ENCODE results near the gene ABHD12B. TPM values are rescaled to one million over a fixed set of nuclear protein-coding genes. Genes with fewer than 3 reads are reported as not detected.

ABHD12B gene
- total RNA-seq, 1 experiment from 2014 or later = not detected

DNA sequence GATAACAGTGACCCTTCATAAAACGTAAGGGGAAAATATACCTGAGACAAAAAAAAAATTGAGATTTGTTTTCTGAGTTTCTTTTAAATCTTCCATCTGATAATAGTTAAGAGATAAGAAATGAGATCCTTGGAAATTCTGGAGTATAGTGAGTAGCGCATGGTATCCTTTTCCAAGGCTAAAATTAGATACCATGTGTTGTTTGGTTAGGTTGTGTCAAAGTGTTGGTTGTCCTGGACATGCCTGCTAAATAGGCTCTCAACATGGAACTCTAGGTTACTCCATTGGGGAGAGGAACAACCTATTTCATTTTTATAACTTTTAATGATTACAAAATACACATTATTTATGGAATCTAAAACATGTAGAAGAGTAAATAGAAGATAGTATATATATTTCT is 57.7 kb downstream of the ABHD12B start:
- intact Hi-C loops (cut with micrococcal nuclease; ENCODE audit: unreplicated experiment) = no loop called here
- H3K79me2 ChIP-seq (ENCODE audit: low read depth) = no peaks in the 10 kb centered on the region
- no peak overlapping the region for H3K27ac ChIP-seq
- peaks cover 3% of the 10 kb centered on the region; the same call in 1 of the 2 replicates for H3F3A ChIP-seq (ENCODE audit: insufficient read depth, low read depth)
- H3K36me3 ChIP-seq (ENCODE audit: low read depth) = peaks cover 30% of the 10 kb centered on the region
- H3K9me3 ChIP-seq (ENCODE audit: insufficient read depth, low read depth) = no peaks in the 10 kb centered on the region
- no peak overlapping the region for H2AFZ ChIP-seq
- no peaks in the 10 kb centered on the region for H3K4me1 ChIP-seq (replicated peaks; ENCODE audit: insufficient read depth)
- no TSS peak for BruUV-seq (replicated peaks)
- TF ChIP-seq CTCF (conservative IDR thresholded peaks at IDR 0.05) (no peak), EZH2 (IDR thresholded peaks at IDR 0.05; ENCODE audit: low read depth) (no peak)
- ChIA-PET CTCF (no interaction called here), POLR2A (ENCODE audit: unreplicated experiment) (no interaction called here)
- DNase-seq = no peak
- H3K4me3 ChIP-seq = no peak overlapping the region
- no peaks in the 10 kb centered on the region for H3K27me3 ChIP-seq (ENCODE audit: insufficient read depth, low read depth)
- H3K9me2 ChIP-seq (ENCODE audit: insufficient read depth) = no peaks in the 10 kb centered on the region; the same call in 1 of the 2 replicates
- H4K20me1 ChIP-seq (ENCODE audit: insufficient read depth) = no peaks in the 10 kb centered on the region
- no peak overlapping the region for H3K4me2 ChIP-seq

DNA sequence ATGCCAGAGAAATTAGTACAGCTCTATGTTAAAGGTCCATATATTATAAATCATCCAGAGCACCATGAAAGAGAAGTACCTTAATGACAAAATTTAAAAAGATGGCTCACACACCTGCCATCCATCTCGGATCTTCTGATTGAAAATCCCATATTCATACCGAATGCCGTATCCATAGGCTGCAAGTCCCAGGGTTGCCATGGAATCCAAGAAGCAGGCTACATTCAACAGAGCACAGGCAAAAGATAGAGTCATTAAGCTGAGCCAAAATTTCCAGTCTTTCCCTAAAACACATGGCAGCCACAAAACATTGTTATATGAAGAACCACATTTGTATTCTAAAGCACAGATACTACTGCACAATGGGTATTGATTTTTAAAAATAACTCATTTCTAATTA is 59.7 kb downstream of the ABHD12B start:
- H3K9me3 ChIP-seq (ENCODE audit: insufficient read depth, low read depth) = no peaks in the 10 kb centered on the region
- CTCF ChIA-PET = no interaction called here
- no TSS peak for BruUV-seq (replicated peaks)

DNA sequence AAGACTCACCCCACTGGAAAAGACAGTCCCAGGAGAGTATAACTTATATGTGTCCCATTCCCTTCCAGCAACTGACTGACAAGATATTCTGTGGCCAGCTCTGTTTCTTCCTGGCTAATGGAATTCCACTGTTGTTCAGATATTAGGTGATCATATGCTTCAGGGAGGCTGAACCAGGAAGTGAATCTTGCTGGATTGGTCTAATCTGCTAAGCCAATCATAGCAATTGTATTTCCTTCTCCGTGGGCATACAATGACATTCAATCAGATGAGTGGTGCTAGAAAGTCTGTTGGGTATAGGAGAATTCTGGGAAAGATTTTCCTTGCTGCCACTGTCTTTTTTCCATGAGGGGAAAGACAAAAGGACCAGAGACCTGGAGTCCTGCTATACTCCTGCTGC is 60.3 kb downstream of the ABHD12B start:
- POLR2A ChIA-PET (ENCODE audit: unreplicated experiment) = no interaction called here
- no peaks in the 10 kb centered on the region; the same call in 1 of the 2 replicates for H3K9me2 ChIP-seq (ENCODE audit: insufficient read depth)
- H3F3A ChIP-seq (ENCODE audit: insufficient read depth, low read depth) = peaks cover 12% of the 10 kb centered on the region; the same call in 1 of the 2 replicates
- no peak overlapping the region for H2AFZ ChIP-seq
- intact Hi-C loops (cut with micrococcal nuclease; ENCODE audit: unreplicated experiment) = no loop called here
- H3K27ac ChIP-seq = no peak overlapping the region
- H3K27me3 ChIP-seq (ENCODE audit: insufficient read depth, low read depth) = no peaks in the 10 kb centered on the region
- no peak overlapping the region for H3K4me3 ChIP-seq
- DNase-seq = no peak
- H3K79me2 ChIP-seq (ENCODE audit: low read depth) = no peaks in the 10 kb centered on the region
- H3K4me2 ChIP-seq = no peak overlapping the region
- peaks cover 42% of the 10 kb centered on the region for H3K36me3 ChIP-seq (ENCODE audit: low read depth)
- no peaks in the 10 kb centered on the region for H3K9me3 ChIP-seq (ENCODE audit: insufficient read depth, low read depth)
- CTCF ChIA-PET = no interaction called here
- no peaks in the 10 kb centered on the region for H4K20me1 ChIP-seq (ENCODE audit: insufficient read depth)
- BruUV-seq (replicated peaks) = no TSS peak
- H3K4me1 ChIP-seq (replicated peaks; ENCODE audit: insufficient read depth) = peaks cover 10% of the 10 kb centered on the region
- no peak for TF ChIP-seq CTCF (conservative IDR thresholded peaks at IDR 0.05)
- TF ChIP-seq EZH2 (IDR thresholded peaks at IDR 0.05; ENCODE audit: low read depth) = no peak

More for the DNA sequence above, 59.7 kb downstream of the ABHD12B start:
- no peaks in the 10 kb centered on the region for H3K27me3 ChIP-seq (ENCODE audit: insufficient read depth, low read depth)
- peaks cover 8% of the 10 kb centered on the region; the same call in 1 of the 2 replicates for H3F3A ChIP-seq (ENCODE audit: insufficient read depth, low read depth)
- intact Hi-C loops (cut with micrococcal nuclease; ENCODE audit: unreplicated experiment) = no loop called here
- no peak overlapping the region for H3K27ac ChIP-seq
- peaks cover 4% of the 10 kb centered on the region for H3K4me1 ChIP-seq (replicated peaks; ENCODE audit: insufficient read depth)
- TF ChIP-seq EZH2 (IDR thresholded peaks at IDR 0.05; ENCODE audit: low read depth) = no peak
- TF ChIP-seq CTCF (conservative IDR thresholded peaks at IDR 0.05) = no peak
- POLR2A ChIA-PET (ENCODE audit: unreplicated experiment) = no interaction called here
- H3K36me3 ChIP-seq (ENCODE audit: low read depth) = peaks cover 42% of the 10 kb centered on the region
- no peak overlapping the region for H3K4me2 ChIP-seq
- no peaks in the 10 kb centered on the region; the same call in 1 of the 2 replicates for H3K9me2 ChIP-seq (ENCODE audit: insufficient read depth)
- no peaks in the 10 kb centered on the region for H3K79me2 ChIP-seq (ENCODE audit: low read depth)
- no peak for DNase-seq
- no peak overlapping the region for H2AFZ ChIP-seq
- H4K20me1 ChIP-seq (ENCODE audit: insufficient read depth) = no peaks in the 10 kb centered on the region
- no peak overlapping the region for H3K4me3 ChIP-seq

All from PC-9 (cell line).